Activated T-cell treated with anti-CD3 and anti-CD28 coated beads, Interleukin-2, amount 50 U/mL, for 24 hours (primary cell): ENCODE results near the gene AOC1.
A peak's percentile ranks its signal among the peaks of the same experiment; 100 is the strongest.

Source experiments
- DNase-seq: peaks from one replicate; pipeline ENCODE4 v3.0.0-alpha.2; 2020
- H3K27ac Mint-ChIP-seq: 2 replicates; pipeline ENCODE4 v1.8.0; 2020; ENCODE audit warnings: mild to moderate bottlenecking, mixed read lengths
- H3K27me3 Mint-ChIP-seq: 2 replicates; pipeline ENCODE4 v1.8.0; 2020; ENCODE audit warnings: mixed read lengths
- H3K36me3 Mint-ChIP-seq: 2 replicates; pipeline ENCODE4 v1.8.0; 2020; ENCODE audit warnings: low read depth, mixed read lengths
- H3K4me1 Mint-ChIP-seq: 2 replicates; pipeline ENCODE4 v1.8.0; 2020; ENCODE audit warnings: low read depth, mixed read lengths
- H3K4me3 Mint-ChIP-seq: 2 replicates; pipeline ENCODE4 v1.8.0; 2020; ENCODE audit warnings: mild to moderate bottlenecking, moderate library complexity, mixed read lengths
- H3K9me3 Mint-ChIP-seq: 2 replicates; pipeline ENCODE4 v1.8.0; 2020; ENCODE audit warnings: mixed read lengths

The AOC1 gene

GRCh38 chr7:150890853-150891584 lies 38.7 kb downstream of the AOC1 start:
- no peak for DNase-seq
- H3K27ac Mint-ChIP-seq = no peak overlapping the region
- H3K36me3 Mint-ChIP-seq = no peaks in the 10 kb centered on the region
- H3K9me3 Mint-ChIP-seq = no peaks in the 10 kb centered on the region
- H3K27me3 Mint-ChIP-seq = peaks cover 5% of the 10 kb centered on the region
- H3K4me1 Mint-ChIP-seq = no peaks in the 10 kb centered on the region
- H3K4me3 Mint-ChIP-seq = no peak overlapping the region

GRCh38 chr7:150891740-150892139 lies 39.4 kb downstream of the AOC1 start:
- Mint-ChIP-seq H3K4me1 (no peaks in the 10 kb centered on the region), H3K36me3 (no peaks in the 10 kb centered on the region), H3K27me3 (peaks cover 12% of the 10 kb centered on the region), H3K27ac (no peak overlapping the region), H3K4me3 (no peak overlapping the region), H3K9me3 (no peaks in the 10 kb centered on the region)
- DNase-seq = no peak

- Mint-ChIP-seq H3K4me1 (peaks cover 15% of the 10 kb centered on the region), H3K36me3 (no peaks in the 10 kb centered on the region), H3K4me3 (no peak overlapping the region), H3K9me3 (no peaks in the 10 kb centered on the region), H3K27me3 (peaks cover 47% of the 10 kb centered on the region), H3K27ac (no peak overlapping the region)
- DNase-seq = no peak
Measured at GRCh38 chr7:150895809-150896208, 43.5 kb downstream of the AOC1 start.

- H3K36me3 Mint-ChIP-seq = no peaks in the 10 kb centered on the region
- no peaks in the 10 kb centered on the region for H3K9me3 Mint-ChIP-seq
- no peak overlapping the region for H3K27ac Mint-ChIP-seq
- H3K27me3 Mint-ChIP-seq = peaks cover 55% of the 10 kb centered on the region
- no peak for DNase-seq
- peaks cover 15% of the 10 kb centered on the region for H3K4me1 Mint-ChIP-seq
- H3K4me3 Mint-ChIP-seq = no peak overlapping the region
Measured at GRCh38 chr7:150896562-150897209, 44.4 kb downstream of the AOC1 start.

- DNase-seq = no peak
- Mint-ChIP-seq H3K36me3 (no peaks in the 10 kb centered on the region), H3K27me3 (peaks cover 65% of the 10 kb centered on the region), H3K4me3 (no peak overlapping the region), H3K27ac (no peak overlapping the region), H3K4me1 (peaks cover 15% of the 10 kb centered on the region), H3K9me3 (no peaks in the 10 kb centered on the region)
Measured at GRCh38 chr7:150897502-150898474, 45.5 kb downstream of the AOC1 start.

GRCh38 chr7:150898475-150899011 lies 46.2 kb downstream of the AOC1 start:
- Mint-ChIP-seq H3K4me3 (no peak overlapping the region), H3K4me1 (peaks cover 16% of the 10 kb centered on the region), H3K36me3 (no peaks in the 10 kb centered on the region), H3K27me3 (peaks cover 70% of the 10 kb centered on the region), H3K9me3 (no peaks in the 10 kb centered on the region), H3K27ac (peak overlapping the region; percentile 5)
- DNase-seq = peak; percentile 87

GRCh38 chr7:150900675-150901074 lies 48.4 kb downstream of the AOC1 start:
- DNase-seq = no peak
- H3K27me3 Mint-ChIP-seq = peaks cover 75% of the 10 kb centered on the region
- H3K4me3 Mint-ChIP-seq = no peak overlapping the region
- H3K27ac Mint-ChIP-seq = no peak overlapping the region
- no peaks in the 10 kb centered on the region for H3K36me3 Mint-ChIP-seq
- peaks cover 21% of the 10 kb centered on the region for H3K4me1 Mint-ChIP-seq
- no peaks in the 10 kb centered on the region for H3K9me3 Mint-ChIP-seq

- Mint-ChIP-seq H3K4me3 (no peak overlapping the region), H3K27me3 (peaks cover 70% of the 10 kb centered on the region), H3K9me3 (no peaks in the 10 kb centered on the region), H3K36me3 (no peaks in the 10 kb centered on the region), H3K4me1 (peaks cover 21% of the 10 kb centered on the region), H3K27ac (no peak overlapping the region)
- no peak for DNase-seq
Measured at GRCh38 chr7:150901160-150902035, 49.1 kb downstream of the AOC1 start.

GRCh38 chr7:150902078-150903033 lies 50.0 kb downstream of the AOC1 start:
- no peak for DNase-seq
- Mint-ChIP-seq H3K27me3 (peaks cover 61% of the 10 kb centered on the region), H3K9me3 (no peaks in the 10 kb centered on the region), H3K4me3 (no peak overlapping the region), H3K36me3 (no peaks in the 10 kb centered on the region), H3K4me1 (peaks cover 20% of the 10 kb centered on the region), H3K27ac (no peak overlapping the region)

- Mint-ChIP-seq H3K27ac (no peak overlapping the region), H3K36me3 (no peaks in the 10 kb centered on the region), H3K4me3 (no peak overlapping the region), H3K9me3 (no peaks in the 10 kb centered on the region), H3K27me3 (peaks cover 48% of the 10 kb centered on the region), H3K4me1 (peaks cover 8% of the 10 kb centered on the region)
- DNase-seq = no peak
Measured at GRCh38 chr7:150903606-150904005, 51.3 kb downstream of the AOC1 start.

- Mint-ChIP-seq H3K27me3 (peaks cover 46% of the 10 kb centered on the region), H3K9me3 (no peaks in the 10 kb centered on the region), H3K4me1 (peaks cover 10% of the 10 kb centered on the region), H3K36me3 (no peaks in the 10 kb centered on the region), H3K27ac (no peak overlapping the region), H3K4me3 (no peak overlapping the region)
- no peak for DNase-seq
Measured at GRCh38 chr7:150904011-150904909, 51.9 kb downstream of the AOC1 start.

- Mint-ChIP-seq H3K27me3 (peaks cover 18% of the 10 kb centered on the region), H3K9me3 (no peaks in the 10 kb centered on the region), H3K4me3 (no peak overlapping the region), H3K36me3 (no peaks in the 10 kb centered on the region), H3K4me1 (peaks cover 13% of the 10 kb centered on the region), H3K27ac (no peak overlapping the region)
- no peak for DNase-seq
Measured at GRCh38 chr7:150908173-150908572, 55.9 kb downstream of the AOC1 start.
